GM18505 (cell line): ENCODE measurements around the gene KRTAP1-1.
"Not testable (repeated sequence)": the region's sequence is repeated elsewhere in the genome, so short reads cannot be mapped to it uniquely, and the experiment has no call there.

ENCODE experiments used
- ATAC-seq: cut with Tn5 transposase; IDR thresholded peaks from one replicate; pipeline ENCODE4 v1.9.1; 2021; ENCODE audit not compliant: unreplicated experiment
- POLR2A ChIP-seq: IDR thresholded peaks from 4 replicates; pipeline ENCODE4 v1.6.1; 2011; ENCODE audit warnings: borderline replicate concordance; ENCODE audit not compliant: insufficient read depth, insufficient read length; ENCODE audit errors: extremely low read depth

Gene KRTAP1-1

DNA sequence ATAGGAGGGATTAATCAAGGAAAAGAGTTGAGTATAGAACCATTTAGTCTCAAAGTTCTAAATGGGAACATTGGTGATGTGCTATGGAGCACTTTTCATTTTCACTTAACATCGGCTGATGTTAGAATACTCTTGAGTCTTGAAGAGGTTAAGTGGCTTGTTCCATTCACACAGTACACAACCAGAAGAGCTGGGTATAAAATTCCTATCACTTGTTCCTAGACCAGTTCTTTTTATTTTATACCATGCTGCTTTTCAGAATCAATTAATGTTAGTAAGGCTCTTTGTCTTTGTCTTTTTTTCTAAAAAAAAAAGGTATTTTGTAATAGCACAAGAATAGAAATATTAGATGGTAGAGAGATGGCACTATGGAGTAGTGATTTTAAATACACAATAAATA lies 1.7 kb upstream of the KRTAP1-1 start:
- no peak for TF ChIP-seq POLR2A
- no peak for ATAC-seq

DNA sequence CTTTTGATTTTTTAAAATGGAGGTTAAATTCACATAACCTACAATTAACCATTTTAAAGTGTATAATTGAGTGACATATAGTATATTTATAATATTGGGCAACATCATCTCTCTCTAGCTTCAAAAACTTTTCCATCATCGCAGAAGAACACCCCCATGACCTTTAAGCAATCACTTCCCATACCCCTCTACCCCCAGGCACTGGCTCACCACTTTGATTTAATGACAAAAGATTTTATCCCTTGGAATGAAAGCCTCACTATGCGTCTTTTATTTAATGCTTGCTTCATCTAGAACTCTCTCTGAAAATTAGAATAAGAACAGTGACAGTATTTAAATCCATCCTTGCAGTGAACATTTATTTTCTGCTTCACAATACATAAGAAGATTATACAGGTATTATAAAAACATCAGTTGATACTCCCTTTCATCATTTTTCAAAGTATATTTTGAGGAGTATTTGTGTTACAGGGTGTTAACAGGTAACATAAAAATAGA lies 3.3 kb downstream of the KRTAP1-1 start:
- TF ChIP-seq POLR2A: no peak

DNA sequence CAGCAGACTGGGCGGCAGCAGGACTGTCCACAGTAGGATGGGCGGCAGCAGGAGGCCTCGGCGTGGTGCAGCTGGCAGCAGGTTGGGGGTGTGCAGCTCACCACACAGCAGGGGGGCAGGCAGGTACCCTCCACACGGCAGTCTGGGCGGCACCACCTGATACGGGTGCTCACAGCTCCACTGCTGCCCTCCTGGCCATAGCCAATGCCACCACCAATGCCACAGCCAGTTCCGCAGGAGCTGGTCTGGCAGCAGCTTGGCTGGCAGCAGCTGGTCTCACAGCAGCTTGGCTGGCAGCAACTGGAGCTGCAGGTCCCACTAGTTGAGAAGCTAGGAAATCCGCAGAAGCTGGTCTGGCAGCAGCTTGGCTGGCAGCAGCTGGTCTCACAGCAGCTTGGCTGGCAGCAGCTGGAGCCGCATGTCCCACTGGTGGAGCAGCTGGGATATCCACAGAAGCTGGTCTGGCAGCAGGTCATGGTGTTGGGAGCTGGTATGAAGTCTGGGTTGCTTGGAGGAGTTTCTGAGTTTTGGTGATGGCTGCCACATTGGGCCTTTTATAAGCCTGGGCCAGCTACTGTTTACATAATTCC lies 6.8 kb downstream of the KRTAP1-1 start, which contains the start of gene KRTAP1-3:
Gene KRTAP1-3, minus strand, starts transcription at position 529 of the 590 bp plus-strand sequence. Its CDS starts 53 bp downstream, at position 476.
- ATAC-seq: not testable (repeated sequence)

More for the DNA sequence above, 3.3 kb downstream of the KRTAP1-1 start:
- no peak for ATAC-seq

DNA sequence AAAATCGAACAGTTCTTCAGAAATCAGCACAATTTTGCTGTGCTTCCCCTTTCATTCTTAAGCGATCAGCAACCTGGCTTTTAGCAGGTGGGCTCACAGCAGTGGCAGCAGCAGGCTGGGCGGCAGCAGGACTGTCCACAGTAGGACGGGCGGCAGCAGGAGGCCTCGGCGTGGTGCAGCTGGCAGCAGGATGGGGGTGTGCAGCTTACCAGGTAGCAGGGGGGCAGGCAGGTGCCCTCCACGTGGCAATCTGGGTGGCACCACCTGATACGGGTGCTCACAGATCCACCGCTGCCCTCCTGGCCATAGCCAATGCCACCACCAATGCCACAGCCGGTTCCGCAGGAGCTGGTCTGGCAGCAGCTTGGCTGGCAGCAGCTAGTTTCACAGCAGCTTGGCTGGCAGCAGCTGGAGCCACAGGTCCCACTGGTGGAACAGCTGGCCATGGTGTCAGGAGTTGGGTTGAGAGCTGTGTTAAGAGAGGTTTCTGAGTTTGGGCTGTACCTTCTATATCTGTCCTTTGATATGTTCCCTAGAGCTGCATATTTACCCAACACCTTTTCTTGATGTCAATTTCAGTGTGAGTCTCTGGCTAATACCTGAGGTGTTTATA lies 11.5 kb downstream of the KRTAP1-1 start, which contains the start of gene KRTAP1-4:
Gene KRTAP1-4, minus strand, starts transcription at position 563 of the 613 bp plus-strand sequence. Its CDS starts 117 bp downstream, at position 446.
- ATAC-seq: no peak
- no peak for TF ChIP-seq POLR2A

DNA sequence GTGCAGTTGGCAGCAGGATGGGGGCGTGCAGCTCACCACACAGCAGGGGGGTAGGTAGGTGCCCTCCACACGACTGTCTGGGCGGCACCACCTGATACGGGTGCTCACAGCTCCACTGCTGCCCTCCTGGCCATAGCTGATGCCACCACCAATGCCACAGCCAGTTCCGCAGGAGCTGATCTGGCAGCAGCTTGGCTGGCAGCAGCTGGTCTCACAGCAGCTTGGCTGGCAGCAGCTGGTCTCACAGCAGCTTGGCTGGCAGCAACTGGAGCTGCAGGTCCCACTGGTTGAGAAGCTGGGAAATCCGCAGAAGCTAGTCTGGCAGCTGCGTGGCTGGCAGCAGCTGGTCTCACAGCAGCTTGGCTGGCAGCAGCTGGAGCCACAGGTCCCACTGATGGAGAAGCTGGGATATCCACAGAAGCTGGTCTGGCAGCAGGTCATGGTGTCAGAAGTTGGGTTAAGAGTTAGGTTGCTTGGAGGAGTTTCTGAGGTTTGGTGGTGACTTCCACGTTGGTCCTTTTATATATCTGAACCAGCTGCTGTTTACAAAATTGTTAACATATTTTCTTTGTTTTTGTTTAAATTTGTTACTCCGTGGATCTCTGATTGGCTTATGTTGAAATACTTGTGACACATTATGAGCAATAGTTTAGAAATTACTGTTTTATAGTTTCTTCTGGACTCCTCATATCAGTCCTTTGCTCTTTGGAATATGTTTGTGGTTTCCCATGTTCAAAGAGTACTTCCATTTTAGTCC lies 14.4 kb downstream of the KRTAP1-1 start, which contains the start of gene KRTAP1-5:
Gene KRTAP1-5, minus strand, starts transcription at position 494 of the 757 bp plus-strand sequence. Its CDS starts 53 bp downstream, at position 441.
- TF ChIP-seq POLR2A: no peak
- no peak for ATAC-seq

DNA sequence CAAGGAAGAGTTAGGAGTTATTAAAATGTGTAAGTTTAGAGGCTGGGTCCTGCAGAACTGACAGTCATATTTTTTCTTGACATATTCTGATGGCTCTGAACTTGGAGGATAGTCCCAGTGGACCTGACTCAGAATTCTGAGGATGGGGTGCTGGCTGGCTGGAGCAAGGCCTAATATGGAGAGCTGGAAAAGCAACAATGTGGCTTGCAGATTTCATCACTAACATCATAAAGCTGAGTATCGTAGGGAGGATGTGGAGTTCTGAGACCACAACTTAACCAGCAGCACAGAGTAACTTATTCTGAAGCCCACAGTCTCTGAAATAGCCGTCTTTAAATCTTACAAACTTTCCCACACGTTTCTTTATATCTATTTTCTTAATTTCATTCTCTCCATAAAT lies 16.6 kb downstream of the KRTAP1-1 start:
- ATAC-seq: no peak
- no peak for TF ChIP-seq POLR2A

DNA sequence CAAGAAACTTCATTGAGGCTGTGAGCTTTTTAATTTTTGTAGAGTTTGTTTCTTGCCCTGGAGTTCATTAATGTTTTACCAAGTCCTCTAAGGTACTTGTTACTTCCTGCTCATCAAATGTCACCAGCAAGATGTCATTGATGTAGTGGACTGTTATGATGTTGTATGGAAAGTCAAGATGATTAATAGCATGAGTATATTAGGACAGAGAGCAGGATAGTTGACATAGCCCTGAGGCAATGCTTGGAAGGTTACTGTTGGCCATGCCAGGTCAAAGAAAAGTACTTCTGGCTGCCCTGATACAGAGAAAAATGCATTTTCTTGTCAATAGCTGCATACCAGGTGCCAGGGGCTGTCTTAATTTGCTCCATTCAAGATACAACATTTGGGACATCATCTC lies 20.9 kb downstream of the KRTAP1-1 start:
- ATAC-seq: no peak
- TF ChIP-seq POLR2A: no peak

DNA sequence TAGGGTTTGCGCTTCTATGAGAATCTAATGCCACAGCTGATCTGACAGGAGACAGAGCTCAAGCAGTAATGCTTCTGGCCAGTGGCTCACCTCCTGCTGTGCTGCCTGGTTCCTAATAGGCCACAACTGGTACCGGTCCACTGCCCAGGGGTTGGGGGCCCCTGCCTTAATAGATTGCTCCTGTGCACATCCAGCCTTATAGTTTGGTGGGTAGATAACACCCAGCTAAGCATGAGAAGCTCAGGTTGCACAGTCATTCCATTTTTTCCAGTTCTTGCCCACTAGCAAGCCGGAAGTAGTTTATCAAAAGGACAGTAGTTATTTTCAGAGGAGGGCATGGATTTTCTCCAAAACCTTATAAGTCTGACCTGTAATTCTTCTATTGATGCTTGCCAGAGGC lies 21.8 kb downstream of the KRTAP1-1 start:
- no peak for TF ChIP-seq POLR2A
- ATAC-seq: no peak

DNA sequence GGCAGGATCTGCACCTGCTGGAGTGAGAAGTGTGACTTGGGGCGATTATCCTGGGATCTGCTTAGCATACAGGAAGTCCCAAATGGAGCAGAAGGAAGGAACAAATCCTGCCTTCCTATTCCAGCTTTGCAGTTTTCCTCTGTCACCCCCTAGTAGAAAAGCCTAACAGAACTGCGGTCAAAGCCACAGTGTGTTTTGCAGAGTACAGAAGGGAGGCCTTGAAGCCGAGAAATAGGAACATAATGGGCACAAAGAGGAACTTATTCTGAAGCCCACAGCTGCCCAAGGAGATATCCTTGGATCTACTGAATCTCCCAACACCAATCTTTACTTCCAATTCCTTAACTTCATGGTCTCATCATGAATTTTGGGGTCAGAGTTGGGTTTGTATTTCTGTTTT lies 22.7 kb downstream of the KRTAP1-1 start:
- ATAC-seq: no peak
- no peak for TF ChIP-seq POLR2A

DNA sequence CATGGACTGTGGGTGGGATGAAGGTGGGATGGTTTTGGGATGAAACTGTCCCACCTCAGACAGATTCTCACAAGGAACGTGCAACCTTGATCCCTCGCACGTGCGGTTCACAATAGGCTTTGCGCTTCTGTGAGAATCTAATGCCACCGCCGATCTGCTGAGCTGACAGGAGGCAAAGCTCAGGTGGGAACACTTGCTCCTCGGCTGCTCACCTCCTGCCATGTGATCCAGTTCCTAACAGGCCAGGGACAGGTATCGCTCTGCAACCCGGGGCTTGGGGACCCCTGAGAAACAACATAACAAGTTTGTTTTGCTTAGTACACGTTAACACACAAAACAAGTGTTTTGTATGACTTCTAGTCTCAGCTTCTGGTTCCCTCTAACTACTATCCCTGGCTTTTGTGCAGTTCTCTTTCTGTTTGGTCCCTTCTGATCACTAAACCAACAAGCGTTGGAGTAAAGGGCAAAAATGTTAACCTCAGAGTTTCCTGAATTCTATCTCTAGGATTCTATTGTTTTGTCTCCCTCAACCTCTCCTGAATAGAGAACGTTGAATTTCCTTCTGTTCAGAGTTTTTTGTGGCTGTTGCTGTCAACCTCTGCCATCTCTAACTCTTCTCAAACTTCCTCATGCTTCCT lies 24.6 kb downstream of the KRTAP1-1 start:
- ATAC-seq: no peak
- TF ChIP-seq POLR2A: no peak

DNA sequence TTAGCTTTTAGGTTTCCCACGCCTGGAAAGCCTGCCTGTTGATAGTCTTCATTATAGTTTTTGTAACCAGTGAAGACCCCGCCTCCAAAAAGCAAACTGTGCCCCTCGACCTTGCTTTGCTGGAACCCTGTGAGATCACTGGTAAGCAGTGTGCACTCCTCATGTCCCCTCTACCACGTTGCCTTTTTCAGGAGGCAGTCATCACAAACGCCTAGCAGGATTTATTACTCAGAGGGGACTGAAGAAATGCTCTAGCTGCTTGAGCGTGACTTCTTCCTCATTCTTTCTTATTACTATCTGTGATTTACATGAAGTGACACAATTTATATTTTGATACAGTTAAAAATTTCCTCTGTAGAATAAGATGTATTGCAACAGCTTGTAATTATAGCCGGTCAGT lies 25.8 kb downstream of the KRTAP1-1 start:
- no peak for ATAC-seq
- no peak for TF ChIP-seq POLR2A

DNA sequence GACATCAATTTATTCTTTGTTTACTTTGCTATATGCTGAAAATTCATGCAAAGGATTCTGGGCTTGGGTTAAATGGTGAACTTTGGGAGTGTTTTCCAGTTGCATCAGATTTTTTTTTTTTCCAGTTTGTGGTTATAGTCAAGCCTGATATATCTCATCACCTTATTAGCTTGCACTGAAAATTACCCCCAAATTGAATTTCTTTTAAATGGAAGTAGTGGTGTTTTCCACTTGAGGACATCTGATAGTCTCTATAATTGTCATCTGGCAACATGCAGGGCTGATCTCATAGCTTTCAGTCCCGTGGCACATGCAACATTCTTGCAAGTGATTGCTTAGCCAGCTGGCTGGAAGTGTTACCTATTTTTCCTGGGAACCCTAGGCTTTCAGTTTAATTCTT lies 27.6 kb downstream of the KRTAP1-1 start:
- no peak for ATAC-seq
- no peak for TF ChIP-seq POLR2A

DNA sequence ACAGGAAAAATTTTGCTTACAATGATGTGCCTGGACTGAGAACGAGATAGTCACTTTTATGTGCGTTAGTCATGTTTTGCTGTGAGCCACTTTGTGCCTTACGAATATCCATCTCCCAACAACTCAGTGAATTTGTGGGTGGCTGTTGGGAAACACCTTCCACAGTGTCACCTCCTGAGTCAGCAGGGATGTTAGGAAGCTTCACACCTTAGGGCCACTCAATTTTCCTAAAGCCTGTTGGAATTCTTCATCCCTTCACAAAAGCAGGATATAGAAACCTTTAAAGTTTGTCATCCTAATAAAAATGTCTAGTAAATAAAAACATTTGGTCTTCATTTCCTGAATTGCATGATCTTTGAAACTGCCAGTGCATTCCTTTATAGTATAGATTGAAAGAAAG lies 28.1 kb downstream of the KRTAP1-1 start:
- ATAC-seq: no peak
- TF ChIP-seq POLR2A: no peak
